ENCODE results near the gene DESI2. TPM values are rescaled to one million over a fixed set of nuclear protein-coding genes. Genes with fewer than 3 reads are reported as not detected.

Gene DESI2
- total RNA-seq, 6 experiments from 2014 or later: 7.0 to 14.2 (median 9.9) TPM

DNA sequence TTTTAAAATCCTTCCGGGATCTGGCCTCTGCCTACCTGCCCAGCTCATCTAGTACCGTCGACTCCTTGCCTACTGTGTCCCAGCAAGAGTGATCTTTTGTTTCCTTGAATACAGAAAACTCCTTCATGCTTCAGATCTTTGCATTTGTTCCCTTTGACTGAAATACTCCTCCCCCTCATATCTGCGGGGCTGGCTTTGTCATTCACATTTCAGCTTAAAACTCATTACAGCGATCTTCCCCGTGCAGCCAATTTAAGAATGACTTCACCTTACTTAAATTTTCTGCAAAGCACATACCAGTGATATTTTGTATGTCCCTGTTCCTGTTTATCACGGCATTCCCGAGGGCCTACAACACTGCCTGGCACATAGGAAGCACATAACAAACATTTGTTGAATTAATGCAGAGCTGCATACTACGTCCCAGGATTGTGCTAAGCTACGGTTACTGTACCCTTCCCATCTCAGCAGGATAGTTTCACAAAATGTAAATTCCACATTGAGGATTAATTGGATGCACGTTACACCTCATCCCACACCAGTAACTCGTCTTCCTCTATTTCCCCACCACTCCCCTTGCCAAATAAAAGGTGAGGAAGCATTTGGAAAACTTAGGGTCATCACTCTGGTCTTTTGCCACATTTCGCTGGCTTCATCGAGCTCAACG, 837 bp upstream of the DESI2 start:
- WGBS (ENCODE audit: insufficient coverage, low coverage, low lambda C conversion rate, missing lambda C conversion rate): 48% methylated on average over 13 of the region's 15 CpGs

DNA sequence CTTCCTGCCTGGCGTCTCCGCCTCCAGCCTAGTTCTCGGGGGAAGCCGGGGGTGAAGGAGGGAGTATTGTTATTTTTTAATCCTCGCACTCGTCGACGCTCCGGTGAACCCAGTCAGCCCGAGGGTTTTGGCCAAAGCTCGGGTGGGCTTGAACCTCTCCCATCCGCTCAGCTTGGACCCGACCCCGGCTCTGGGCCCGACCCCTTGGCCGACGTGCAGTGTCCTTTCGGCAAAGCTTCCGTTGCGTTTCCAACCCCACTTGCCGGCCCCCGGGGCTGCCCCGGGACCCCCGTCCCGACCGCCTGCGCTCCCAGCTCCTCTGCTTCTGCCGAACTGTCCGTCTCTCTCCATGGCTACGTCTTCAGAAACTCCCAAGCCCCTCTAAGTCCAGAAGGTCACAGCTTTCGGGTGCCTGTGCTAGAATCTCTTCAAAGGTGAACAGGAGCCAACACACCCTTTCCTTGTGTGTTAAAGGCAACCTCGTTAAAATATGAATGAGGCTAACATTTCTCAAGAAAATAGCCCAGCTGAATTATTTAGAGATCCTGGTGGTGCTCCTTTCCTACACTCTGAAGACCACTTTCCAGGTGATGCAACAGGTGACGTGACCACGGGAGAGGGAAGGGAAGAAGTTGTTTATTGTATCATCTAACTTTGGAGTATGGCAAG, 647 bp downstream of the DESI2 start:
- ATAC-seq: no peak
- no peaks in the 10 kb centered on the region for H3K9me3 ChIP-seq
- H3K27me3 ChIP-seq: no peaks in the 10 kb centered on the region
- H3K27ac ChIP-seq: peak overlapping the region; percentile 84 to 95 (median 94)
- DNase-seq: peak in 2 of 3 donors; percentile 59 to 67
- TF ChIP-seq POLR2A (IDR thresholded peaks at IDR 0.05): no peak
- peak overlapping the region; percentile 85 to 96 (median 86) for H3K4me3 ChIP-seq
- intact Hi-C loops (cut with DNase I): no loop called here
- WGBS (ENCODE audit: insufficient coverage, low coverage, low lambda C conversion rate, missing lambda C conversion rate): 0% methylated on average over 6 of the region's 34 CpGs
- peaks cover 0 to 12% (median 6%) of the 10 kb centered on the region in 4 donors for H3K4me1 ChIP-seq
- no peaks in the 10 kb centered on the region for H3K36me3 ChIP-seq

More for the DNA sequence above, 837 bp upstream of the DESI2 start:
- no peaks in the 10 kb centered on the region for H3K9me3 ChIP-seq
- DNase-seq: no peak
- H3K4me3 ChIP-seq: peak overlapping the region; percentile 85 to 96 (median 86)
- no peaks in the 10 kb centered on the region for H3K36me3 ChIP-seq
- peak overlapping the region in 2 of 3 donors; percentile 25 to 95 for H3K27ac ChIP-seq
- no peaks in the 10 kb centered on the region for H3K27me3 ChIP-seq
- intact Hi-C loops (cut with DNase I): no loop called here
- no peak for TF ChIP-seq POLR2A (IDR thresholded peaks at IDR 0.05)
- TF ChIP-seq, protein P1, sequence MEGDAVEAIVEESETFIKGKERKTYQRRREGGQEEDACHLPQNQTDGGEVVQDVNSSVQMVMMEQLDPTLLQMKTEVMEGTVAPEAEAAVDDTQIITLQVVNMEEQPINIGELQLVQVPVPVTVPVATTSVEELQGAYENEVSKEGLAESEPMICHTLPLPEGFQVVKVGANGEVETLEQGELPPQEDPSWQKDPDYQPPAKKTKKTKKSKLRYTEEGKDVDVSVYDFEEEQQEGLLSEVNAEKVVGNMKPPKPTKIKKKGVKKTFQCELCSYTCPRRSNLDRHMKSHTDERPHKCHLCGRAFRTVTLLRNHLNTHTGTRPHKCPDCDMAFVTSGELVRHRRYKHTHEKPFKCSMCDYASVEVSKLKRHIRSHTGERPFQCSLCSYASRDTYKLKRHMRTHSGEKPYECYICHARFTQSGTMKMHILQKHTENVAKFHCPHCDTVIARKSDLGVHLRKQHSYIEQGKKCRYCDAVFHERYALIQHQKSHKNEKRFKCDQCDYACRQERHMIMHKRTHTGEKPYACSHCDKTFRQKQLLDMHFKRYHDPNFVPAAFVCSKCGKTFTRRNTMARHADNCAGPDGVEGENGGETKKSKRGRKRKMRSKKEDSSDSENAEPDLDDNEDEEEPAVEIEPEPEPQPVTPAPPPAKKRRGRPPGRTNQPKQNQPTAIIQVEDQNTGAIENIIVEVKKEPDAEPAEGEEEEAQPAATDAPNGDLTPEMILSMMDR (IDR thresholded peaks at IDR 0.05): no peak
- H3K4me1 ChIP-seq: peaks cover 0 to 12% (median 6%) of the 10 kb centered on the region in 4 donors
- ATAC-seq: no peak

DNA sequence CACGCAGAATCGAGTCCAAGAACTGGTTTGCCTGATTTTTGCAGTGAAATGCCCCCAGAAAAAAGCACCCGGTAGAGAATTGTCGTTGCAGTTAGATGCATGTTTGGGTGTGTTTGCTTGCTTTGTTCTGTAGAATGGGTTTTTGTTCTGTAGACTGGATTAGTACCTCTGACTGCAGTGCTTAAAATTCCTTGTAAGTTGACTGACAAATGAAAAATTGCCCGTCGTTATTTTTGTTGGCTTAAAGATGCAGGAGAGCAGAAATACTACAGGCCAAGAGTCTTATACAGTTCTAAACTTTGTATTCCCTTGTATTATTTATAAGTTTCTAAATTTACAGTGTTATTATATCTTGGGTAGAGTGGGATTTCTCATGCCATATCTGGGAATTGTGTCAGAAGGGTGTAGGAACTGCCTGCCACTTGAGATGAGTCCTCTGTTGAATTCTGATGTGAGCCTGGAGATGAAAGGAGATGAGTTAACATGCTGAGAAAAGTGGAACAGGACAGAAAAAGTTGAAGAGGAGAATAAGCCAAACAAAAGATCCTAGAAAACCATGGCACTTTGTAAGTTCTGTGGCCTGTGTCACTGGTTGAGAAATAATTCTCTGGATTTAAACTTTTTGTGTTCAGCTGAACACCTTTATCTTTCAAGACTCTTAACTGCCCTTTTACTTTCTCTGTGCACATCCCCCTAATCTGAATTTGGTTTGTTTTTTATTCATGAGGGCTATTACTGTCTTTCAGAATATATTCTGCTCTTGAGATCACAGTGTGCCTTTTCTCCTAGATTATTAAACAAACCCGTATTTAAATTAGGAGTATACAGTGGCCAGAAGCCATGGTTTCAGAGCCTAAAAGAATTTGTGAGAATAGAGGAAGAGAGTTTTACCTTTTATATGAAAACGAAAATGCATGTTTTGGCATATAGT, 1.4 kb downstream of the DESI2 start:
- H3K4me3 ChIP-seq: peak overlapping the region; percentile 85 to 96 (median 86)
- WGBS (ENCODE audit: insufficient coverage, low coverage, low lambda C conversion rate, missing lambda C conversion rate): 8% methylated on average over 8 of the region's 8 CpGs
- TF ChIP-seq, protein P1 (IDR thresholded peaks at IDR 0.05): no peak
- TF ChIP-seq POLR2A (IDR thresholded peaks at IDR 0.05): no peak
- no peaks in the 10 kb centered on the region for H3K9me3 ChIP-seq
- no peak for ATAC-seq
- intact Hi-C loops (cut with DNase I): no loop called here
- H3K27ac ChIP-seq: peak overlapping the region; percentile 84 to 95 (median 94)
- DNase-seq: no peak
- peaks cover 0 to 15% (median 6%) of the 10 kb centered on the region in 4 donors for H3K4me1 ChIP-seq
- H3K27me3 ChIP-seq: no peaks in the 10 kb centered on the region
- no peaks in the 10 kb centered on the region for H3K36me3 ChIP-seq

DNA sequence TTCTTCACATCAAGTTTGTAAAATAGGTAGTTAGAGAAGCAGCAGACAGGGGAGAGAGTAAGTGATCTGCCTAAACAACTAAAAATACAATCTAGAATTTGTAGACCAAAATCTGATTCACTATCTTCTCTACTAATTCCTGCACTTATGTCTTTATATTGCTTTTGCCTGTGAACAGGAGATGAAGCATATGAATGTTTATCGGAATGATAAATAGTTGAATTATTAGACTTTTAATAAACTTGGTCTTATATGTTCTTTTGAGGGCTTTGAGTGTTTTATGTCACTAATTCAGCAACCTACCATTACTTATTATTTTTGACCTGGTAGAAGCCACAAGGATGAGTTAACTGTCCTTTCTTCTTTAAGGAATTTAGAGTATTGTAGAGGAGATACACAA, 2.3 kb downstream of the DESI2 start:
- DNase-seq (no peak), ATAC-seq (no peak)
- no peak overlapping the region for H3K4me3 ChIP-seq
- H3K9me3 ChIP-seq: no peaks in the 10 kb centered on the region
- H3K36me3 ChIP-seq: no peaks in the 10 kb centered on the region
- TF ChIP-seq, protein P1 (IDR thresholded peaks at IDR 0.05): no peak
- TF ChIP-seq POLR2A (IDR thresholded peaks at IDR 0.05): no peak
- WGBS (ENCODE audit: insufficient coverage, low coverage, low lambda C conversion rate, missing lambda C conversion rate): 100% methylated on average over 1 of the region's 1 CpG
- intact Hi-C loops (cut with DNase I): no loop called here
- peaks cover 0 to 22% (median 10%) of the 10 kb centered on the region in 4 donors for H3K4me1 ChIP-seq
- no peaks in the 10 kb centered on the region for H3K27me3 ChIP-seq
- no peak overlapping the region for H3K27ac ChIP-seq
